GM19023 (cell line): ENCODE results near the gene ANKFY1.
"Not testable (repeated sequence)": the region's sequence is repeated elsewhere in the genome, so short reads cannot be mapped to it uniquely, and the experiment has no call there.

Experiments used
- ATAC-seq: cut with Tn5 transposase; IDR thresholded peaks from one replicate; pipeline ENCODE4 v1.9.1; 2021; ENCODE audit warnings: mild to moderate bottlenecking, moderate library complexity; ENCODE audit not compliant: unreplicated experiment

Gene ANKFY1

GRCh38 chr17:4258867-4259266 lies 4.9 kb downstream of the ANKFY1 start:
- no peak for ATAC-seq

- ATAC-seq: no peak
These were observed 6.8 kb downstream of the ANKFY1 start for GRCh38 chr17:4256952-4257351.

- ATAC-seq: not testable (repeated sequence)
These were observed 8.5 kb downstream of the ANKFY1 start for GRCh38 chr17:4255271-4255670.

- ATAC-seq: no peak
These were observed 12.9 kb downstream of the ANKFY1 start for GRCh38 chr17:4250887-4251286.

- no peak for ATAC-seq
These were observed 14.2 kb downstream of the ANKFY1 start for GRCh38 chr17:4249452-4250029.

- no peak for ATAC-seq
These were observed 15.1 kb downstream of the ANKFY1 start for GRCh38 chr17:4248504-4249277.

GRCh38 chr17:4247971-4248388 lies 15.8 kb downstream of the ANKFY1 start:
- ATAC-seq: no peak

- ATAC-seq: no peak
These were observed 16.3 kb downstream of the ANKFY1 start for GRCh38 chr17:4247361-4247970.

GRCh38 chr17:4246674-4247073 lies 17.1 kb downstream of the ANKFY1 start:
- no peak for ATAC-seq

GRCh38 chr17:4241535-4241934 lies 22.2 kb downstream of the ANKFY1 start:
- ATAC-seq: no peak

- ATAC-seq: no peak
These were observed 27.3 kb downstream of the ANKFY1 start for GRCh38 chr17:4236456-4236855.

GRCh38 chr17:4235372-4236279 lies 28.2 kb downstream of the ANKFY1 start:
- ATAC-seq: no peak

- ATAC-seq: no peak
These were observed 29.4 kb downstream of the ANKFY1 start for GRCh38 chr17:4234401-4234800.

GRCh38 chr17:4233668-4234258 lies 30.0 kb downstream of the ANKFY1 start:
- ATAC-seq: no peak

GRCh38 chr17:4232168-4232813 lies 31.5 kb downstream of the ANKFY1 start:
- ATAC-seq: no peak

GRCh38 chr17:4229627-4230541 lies 33.9 kb downstream of the ANKFY1 start:
- ATAC-seq: no peak

- no peak for ATAC-seq
These were observed 41.7 kb downstream of the ANKFY1 start for GRCh38 chr17:4221899-4222659.

GRCh38 chr17:4221163-4221562 lies 42.6 kb downstream of the ANKFY1 start:
- no peak for ATAC-seq
